GM21528 (cell line): Measurements from ENCODE around the gene ZNF879.

Source experiments
- ATAC-seq: cut with Tn5 transposase; IDR thresholded peaks from one replicate; pipeline ENCODE4 v1.9.1; 2021; ENCODE audit warnings: mild to moderate bottlenecking, moderate library complexity; ENCODE audit not compliant: unreplicated experiment, low FRiP score

The ZNF879 gene

DNA sequence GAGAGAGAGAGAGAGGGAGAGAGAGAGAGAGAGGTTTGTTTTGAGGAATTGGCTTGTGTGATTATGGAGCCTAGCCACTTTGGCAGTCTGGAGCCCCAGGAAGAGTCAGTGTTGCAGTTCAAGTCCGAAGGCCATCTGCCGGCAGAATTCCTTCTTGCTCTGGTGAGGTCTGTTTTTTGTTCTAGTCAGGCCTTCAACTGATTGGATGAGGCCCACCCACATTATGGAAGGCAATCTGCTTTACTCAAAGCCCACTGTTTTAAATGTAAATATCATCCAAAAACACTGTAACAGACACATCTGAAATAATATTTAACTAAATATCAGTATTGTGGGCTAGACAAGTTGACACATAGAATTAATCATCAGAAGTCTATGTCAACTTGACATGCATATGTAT, 17.0 kb upstream of the ZNF879 start:
- ATAC-seq, result no peak

DNA sequence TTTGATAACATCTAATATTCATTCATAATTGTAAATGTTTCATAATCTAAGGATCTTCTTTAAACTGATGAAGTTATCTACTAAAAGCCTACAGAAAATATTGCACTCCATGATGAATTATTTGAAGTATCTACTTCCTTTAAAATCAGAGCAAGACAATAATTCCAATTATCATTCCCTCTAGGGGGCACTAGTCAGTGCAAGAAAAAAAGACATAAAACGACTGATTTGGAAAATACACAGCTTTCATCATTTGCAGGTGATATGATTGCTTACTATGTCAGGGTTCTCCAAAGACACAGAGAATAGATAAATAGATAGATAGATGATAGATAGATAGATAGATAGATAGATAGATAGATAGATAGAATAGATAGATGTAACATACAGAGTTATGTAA, 14.9 kb upstream of the ZNF879 start:
- ATAC-seq, result no peak

DNA sequence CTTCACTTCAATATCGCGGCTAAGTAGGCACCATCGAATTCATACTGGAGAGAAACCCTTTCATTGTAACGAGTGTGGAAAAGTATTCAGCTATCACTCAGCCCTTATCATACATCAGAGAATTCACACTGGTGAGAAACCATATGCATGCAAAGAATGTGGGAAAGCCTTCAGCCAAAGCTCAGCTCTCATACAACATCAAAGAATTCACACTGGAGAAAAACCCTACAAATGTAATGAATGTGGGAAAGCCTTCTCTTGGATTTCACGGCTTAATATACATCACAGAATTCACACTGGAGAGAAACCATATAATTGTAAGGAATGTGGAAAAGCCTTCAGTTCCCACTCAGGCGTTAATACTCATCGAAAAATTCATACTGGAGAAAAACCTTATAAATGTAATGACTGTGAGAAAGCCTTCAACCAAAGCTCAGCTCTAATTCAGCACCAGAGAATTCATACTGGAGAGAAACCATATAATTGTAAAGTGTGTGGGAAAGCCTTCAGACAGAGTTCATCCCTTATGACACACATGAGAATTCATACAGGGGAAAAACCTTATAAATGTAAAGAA, 9.5 kb downstream of the ZNF879 start:
- no peak for ATAC-seq

DNA sequence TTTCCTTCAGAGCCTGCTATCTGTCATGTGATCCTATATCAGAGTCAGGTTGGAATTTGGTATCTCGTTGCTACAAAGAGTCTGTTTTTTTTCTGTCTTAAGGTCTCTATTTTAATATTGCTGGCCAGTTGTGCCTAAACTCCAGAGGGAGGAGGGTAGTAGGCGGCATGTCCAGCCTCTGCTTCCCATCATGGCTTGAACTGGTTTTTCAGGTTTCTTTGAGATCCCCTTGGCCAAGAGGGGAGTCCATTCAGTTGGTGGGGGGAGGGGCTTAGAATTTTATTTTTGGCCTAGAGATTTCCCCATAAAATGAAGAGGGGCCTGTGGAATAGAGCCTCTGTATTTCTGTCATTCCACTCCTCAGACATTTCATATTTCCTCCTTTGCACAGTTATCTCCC, 21.2 kb downstream of the ZNF879 start:
- no peak for ATAC-seq

DNA sequence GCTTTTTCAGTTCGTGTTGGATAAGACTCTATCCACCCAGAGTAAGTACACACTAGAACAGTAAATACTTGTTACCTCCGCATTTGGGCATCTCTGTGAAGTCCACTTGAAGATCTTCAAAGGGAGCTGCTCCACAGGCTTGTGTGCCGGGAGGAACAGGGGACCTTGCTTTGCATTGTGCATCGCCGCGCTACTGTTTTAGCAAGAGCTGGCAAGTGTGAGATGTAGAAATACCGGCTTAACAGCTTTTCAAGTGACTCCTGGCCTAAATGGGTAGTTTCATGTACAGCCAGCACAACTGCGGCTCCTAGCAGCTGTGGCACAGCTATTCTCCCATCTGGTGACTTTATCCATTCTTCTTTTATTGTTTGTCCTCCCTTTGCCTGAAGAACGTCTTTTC, 28.2 kb downstream of the ZNF879 start:
- ATAC-seq, result no peak

DNA sequence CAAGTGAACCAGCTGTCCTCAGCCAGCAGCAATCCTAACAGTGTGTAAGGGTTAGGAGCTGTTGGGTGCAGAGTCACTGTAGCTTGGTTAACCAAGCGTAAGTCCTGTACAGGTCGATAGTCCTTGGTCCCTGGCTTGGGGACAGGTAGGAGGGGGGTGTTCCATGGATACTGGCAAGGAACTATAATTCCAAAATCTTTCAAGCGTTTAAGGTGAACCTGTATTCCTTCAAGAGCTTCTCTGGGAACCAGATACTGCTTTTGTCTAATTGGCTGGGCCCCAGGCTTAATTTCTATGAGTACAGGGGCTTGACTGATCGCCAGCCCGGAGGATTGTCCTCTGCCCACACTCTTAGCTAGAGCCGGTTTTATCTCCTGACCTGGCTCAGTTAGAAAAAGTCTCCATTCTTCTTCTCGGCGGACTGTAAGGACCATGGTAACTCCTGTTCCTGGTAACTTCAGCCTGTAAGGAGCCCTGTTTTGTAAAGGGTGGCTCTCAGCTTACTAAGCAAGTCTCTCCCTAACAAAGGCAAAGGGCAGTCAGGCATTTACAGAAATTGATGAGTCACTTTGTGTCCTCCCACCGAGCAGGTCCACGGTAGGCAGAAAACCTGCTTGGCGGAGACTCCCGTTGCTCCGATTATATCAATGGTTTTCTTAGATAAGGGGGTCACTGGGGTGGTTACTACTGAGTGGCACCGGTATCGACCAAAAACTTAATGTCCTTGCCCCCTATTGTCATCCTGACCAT, 30.6 kb downstream of the ZNF879 start:
- ATAC-seq, result no peak

DNA sequence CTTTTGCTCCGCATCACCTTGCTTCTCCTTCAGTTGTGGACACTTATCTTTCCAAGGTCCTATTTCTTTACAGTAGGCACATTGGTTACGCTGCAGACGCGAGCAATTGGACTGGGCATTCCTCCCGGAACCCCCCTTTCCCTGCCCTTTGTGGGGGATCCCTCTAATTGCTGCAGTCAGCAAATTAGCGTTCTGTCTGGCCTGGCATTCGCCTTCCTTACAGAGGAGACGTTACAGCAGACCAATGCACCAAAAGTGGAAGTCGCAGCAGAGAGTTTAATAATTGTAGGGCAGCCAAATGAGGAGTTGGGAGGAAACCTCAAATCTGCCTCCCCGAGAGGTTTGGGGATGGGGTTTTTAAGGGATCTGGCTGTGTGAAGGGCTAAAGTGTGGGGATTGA, 31.3 kb downstream of the ZNF879 start:
- no peak for ATAC-seq

DNA sequence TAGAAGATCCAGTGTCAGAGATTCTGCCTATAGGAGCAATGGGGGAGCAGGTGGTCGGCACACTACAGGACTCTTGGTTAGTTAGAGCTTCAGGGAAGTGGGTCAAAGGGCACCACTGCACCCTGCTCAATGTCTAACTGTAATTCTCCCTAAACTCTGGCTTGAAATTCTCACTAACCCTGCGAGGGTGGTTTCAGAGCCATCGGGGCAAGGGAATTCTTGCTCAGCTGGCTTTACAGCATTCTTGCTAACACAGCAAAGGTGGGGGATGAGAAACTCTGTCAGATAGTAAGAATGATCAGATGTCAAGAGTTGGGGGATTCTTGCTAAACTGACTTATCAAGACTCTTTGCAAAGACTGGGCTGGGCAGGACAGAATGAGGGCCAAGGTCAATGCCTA, 31.8 kb downstream of the ZNF879 start:
- ATAC-seq, result no peak

DNA sequence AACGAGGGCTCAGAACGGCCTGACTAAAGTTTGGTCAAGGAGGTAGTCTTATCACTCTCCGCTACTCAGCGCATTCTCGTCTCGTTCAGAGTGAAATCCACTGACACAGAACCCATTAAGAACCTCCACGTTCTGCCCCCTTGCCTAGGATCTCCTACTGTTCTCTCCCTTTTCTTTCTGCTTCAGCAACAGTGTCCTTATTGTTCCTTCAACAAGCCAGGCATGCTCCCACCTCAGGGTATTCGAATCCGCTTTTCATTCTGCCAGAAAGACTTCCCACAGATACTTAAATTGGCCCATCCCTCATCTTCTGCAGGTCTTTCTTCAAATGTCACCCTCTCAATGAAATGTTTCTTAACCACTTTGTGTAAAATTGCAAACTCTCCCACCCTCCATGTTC, 32.2 kb downstream of the ZNF879 start:
- ATAC-seq, result no peak

DNA sequence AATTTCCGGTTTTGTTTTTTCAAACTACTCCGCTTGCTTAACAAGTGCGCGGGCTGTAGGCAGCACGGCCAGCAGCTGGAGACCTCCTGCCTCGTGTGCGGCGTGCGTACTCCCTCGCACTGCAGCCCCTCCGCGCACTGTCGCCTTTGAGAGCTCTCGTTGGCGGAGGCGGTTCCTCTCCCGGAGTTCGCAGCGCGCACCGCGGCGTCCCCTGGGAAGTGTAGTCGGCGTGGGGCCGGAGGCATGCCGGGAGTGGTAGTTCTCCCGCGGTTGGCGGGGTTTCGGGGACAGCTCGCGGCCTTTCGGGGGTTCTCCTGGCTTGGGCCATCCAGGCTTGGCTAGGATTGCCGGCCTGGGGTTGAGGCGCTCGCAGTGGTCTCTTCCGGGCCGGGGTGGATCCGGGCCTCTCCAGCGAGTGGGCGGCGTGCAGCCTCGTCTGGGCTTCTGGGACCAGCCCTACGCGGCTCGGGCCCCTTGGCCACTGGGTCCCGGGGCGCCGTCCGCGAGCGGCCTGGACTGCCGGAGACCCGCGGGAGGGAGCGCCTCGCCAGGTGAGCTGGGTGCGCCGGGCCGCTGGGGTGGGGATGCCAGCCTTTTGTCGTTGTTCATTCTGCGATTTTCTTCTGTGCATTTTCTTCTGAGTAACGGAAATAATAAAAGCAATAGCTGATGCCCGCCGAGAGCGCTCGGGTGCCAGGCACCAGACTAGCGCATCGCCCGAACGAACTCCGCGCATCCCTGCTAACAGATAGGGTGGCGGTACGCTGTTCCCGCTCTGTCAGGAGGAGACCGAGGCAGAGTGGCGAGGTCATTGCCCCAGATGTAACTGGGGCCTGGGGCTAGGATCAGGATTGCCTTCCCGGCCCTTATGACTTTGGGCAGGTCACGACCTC, 36.8 kb downstream of the ZNF879 start, which contains the start of gene ZNF354C:
Gene ZNF354C, plus strand, starts transcription at position 258 of the 893 bp plus-strand sequence. CDS start 1,696 bp downstream, outside the sequence.
- no peak for ATAC-seq

DNA sequence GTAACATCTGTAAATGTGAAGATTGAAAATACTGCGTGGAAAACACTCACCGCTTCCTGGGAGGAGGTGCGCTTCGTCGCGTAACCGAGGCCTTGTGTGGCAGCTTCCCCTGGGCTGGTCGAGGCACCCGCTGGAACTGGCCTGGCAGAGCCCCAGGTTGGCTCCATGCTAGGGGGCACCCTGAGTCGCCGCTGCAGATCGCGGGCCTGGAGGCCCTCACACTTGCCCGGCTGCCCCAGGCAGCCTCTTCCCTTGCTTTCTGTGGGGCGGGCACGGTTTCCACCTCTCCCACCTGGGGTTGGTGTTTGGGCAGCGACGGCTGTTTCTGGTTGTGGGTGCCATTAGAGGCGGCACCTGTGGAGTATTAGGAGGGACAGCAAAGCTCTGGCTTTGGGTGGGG, 37.4 kb downstream of the ZNF879 start:
- ATAC-seq, result no peak

DNA sequence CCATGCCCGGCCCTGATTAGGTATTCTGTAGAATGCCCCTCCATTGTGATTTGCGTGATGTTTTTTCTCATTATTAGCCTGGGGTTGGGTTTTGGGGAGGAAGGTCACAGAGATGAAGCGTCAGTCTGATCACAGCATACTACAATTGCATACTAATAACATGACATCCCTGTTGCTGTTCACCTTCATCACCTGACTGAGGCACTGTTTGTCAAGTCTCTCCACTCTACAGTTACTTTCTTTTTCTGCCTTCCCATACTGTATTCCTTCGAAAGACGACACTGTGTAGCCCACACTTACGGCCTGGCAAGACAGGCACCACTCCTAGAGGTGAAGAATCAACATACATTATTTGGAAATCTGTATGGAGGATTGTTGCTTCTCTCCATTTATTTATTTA, 42.1 kb downstream of the ZNF879 start:
- ATAC-seq, result no peak

DNA sequence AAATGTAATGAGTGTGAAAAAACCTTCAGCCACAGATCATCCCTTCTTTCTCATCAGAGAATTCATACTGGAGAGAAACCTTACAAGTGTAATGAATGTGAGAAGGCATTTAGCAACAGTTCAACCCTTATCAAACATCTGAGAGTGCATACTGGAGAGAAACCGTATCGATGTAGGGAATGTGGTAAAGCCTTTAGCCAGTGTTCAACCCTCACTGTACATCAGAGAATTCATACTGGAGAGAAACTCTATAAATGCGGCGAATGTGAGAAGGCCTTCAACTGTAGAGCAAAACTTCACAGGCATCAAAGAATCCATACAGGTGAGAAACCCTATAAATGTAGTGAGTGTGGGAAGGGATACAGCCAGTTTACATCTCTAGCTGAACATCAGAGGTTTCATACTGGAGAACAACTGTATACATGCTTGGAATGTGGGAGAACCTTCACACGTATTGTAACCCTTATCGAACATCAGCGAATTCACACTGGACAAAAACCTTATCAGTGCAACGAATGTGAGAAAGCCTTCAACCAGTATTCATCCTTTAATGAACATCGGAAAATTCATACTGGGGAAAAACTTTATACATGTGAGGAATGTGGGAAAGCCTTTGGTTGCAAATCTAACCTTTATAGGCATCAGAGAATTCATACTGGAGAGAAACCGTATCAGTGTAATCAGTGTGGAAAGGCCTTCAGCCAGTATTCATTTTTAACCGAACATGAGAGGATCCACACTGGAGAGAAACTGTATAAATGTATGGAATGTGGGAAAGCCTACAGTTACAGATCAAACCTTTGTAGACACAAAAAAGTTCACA, 55.8 kb downstream of the ZNF879 start:
- no peak for ATAC-seq

DNA sequence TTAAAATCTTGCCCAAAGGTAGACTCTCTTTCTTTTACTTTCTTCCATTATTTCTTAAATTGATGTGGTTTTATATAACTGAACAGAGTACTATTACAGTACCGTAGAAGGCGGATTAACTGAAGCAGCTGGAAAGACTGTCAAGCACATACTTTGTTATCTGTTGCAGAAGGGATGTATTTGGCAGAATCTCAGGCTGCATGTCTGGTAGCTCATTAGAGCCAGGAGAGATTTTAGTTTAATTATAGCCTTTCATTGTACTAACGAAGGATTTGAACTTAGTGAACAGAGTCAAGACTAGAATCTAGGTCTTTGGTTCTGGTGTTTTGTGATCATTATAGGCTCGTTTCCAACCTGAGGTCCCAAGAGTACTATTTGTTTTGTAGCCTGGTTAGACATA, 57.1 kb downstream of the ZNF879 start:
- ATAC-seq, result no peak
